Trophoblast cell (in vitro differentiated cells and primary cell): Measurements from ENCODE around the gene AHNAK2.

Experiments
- DNase-seq, 2 donors: peaks; one replicate each; pipeline ENCODE4 v3.0.0-alpha.2; 2016
- H2AFZ ChIP-seq: 2 replicates; pipeline ENCODE4 v1.6.1; 2013; ENCODE audit warnings: low read length, moderate library complexity, mild to moderate bottlenecking; ENCODE audit not compliant: insufficient read depth, poor library complexity
- H2AK5ac ChIP-seq: 2 replicates; pipeline ENCODE4 v1.6.1; 2013; ENCODE audit warnings: mild to moderate bottlenecking, low read length
- H2BK120ac ChIP-seq: 2 replicates; pipeline ENCODE4 v1.6.1; 2013; ENCODE audit warnings: low read length, mild to moderate bottlenecking, moderate library complexity; ENCODE audit not compliant: insufficient read depth, poor library complexity
- H2BK12ac ChIP-seq: 2 replicates; pipeline ENCODE4 v1.6.1; 2013; ENCODE audit warnings: mild to moderate bottlenecking, low read length, moderate library complexity
- H2BK5ac ChIP-seq: 2 replicates; pipeline ENCODE4 v1.6.1; 2013; ENCODE audit warnings: low read length, low read depth, moderate library complexity, mild to moderate bottlenecking; ENCODE audit not compliant: poor library complexity
- H3K14ac ChIP-seq: 2 replicates; pipeline ENCODE4 v1.6.1; 2013; ENCODE audit warnings: mild to moderate bottlenecking, low read length
- H3K18ac ChIP-seq: 2 replicates; pipeline ENCODE4 v1.6.1; 2013; ENCODE audit warnings: mild to moderate bottlenecking, low read length
- H3K23ac ChIP-seq: 2 replicates; pipeline ENCODE4 v1.6.1; 2013; ENCODE audit warnings: low read length
- H3K27ac ChIP-seq: 2 replicates; pipeline ENCODE4 v1.5.1; 2013; ENCODE audit warnings: low read depth, mild to moderate bottlenecking, inconsistent platforms, low read length, moderate library complexity
- H3K27me3 ChIP-seq: 2 replicates; pipeline ENCODE4 v1.6.1; 2013; ENCODE audit warnings: inconsistent platforms, mild to moderate bottlenecking, low read length, moderate library complexity; ENCODE audit not compliant: insufficient read depth
- H3K36me3 ChIP-seq, 2 experiments: 1 replicate in 1 of 2; 2 replicates in 1 of 2; pipeline ENCODE4 v1.6.1; 2013; ENCODE audit warnings: low read length in 2 of 2, mild to moderate bottlenecking in 2 of 2, moderate library complexity in 1 of 2; ENCODE audit not compliant: insufficient read depth in 2 of 2, control insufficient read depth in 1 of 2
- H3K4ac ChIP-seq: 2 replicates; pipeline ENCODE4 v1.6.1; 2013; ENCODE audit warnings: low read depth, mild to moderate bottlenecking, low read length, moderate library complexity
- H3K4me1 ChIP-seq, 2 experiments: 1 replicate in 1 of 2; 2 replicates in 1 of 2; pipeline ENCODE4 v1.6.1; 2013; ENCODE audit warnings: low read length in 2 of 2, mild to moderate bottlenecking in 2 of 2, moderate library complexity in 1 of 2; ENCODE audit not compliant: insufficient read depth in 2 of 2, control insufficient read depth in 1 of 2
- H3K4me2 ChIP-seq: 2 replicates; pipeline ENCODE4 v1.6.1; 2013; ENCODE audit warnings: inconsistent platforms, mild to moderate bottlenecking, low read length, moderate library complexity
- H3K4me3 ChIP-seq: 2 replicates; pipeline ENCODE4 v1.5.1; 2013; ENCODE audit warnings: mild to moderate bottlenecking, low read depth, low read length, inconsistent platforms
- H3K79me1 ChIP-seq: one replicate; pipeline ENCODE4 v1.6.1; 2013; ENCODE audit warnings: low read length
- H3K79me2 ChIP-seq: 2 replicates; pipeline ENCODE4 v1.6.1; 2013; ENCODE audit warnings: low read length, mild to moderate bottlenecking; ENCODE audit not compliant: control insufficient read depth, insufficient read depth, poor library complexity
- H3K9ac ChIP-seq: 2 replicates; pipeline ENCODE4 v1.6.1; 2013; ENCODE audit warnings: mild to moderate bottlenecking, low read length
- H3K9me3 ChIP-seq: 2 replicates; pipeline ENCODE4 v1.6.1; 2013; ENCODE audit warnings: low read depth, mild to moderate bottlenecking, control low read depth, inconsistent platforms, low read length; ENCODE audit not compliant: insufficient read depth
- H4K12ac ChIP-seq: 2 replicates; pipeline ENCODE4 v1.6.1; 2013; ENCODE audit warnings: low read depth, mild to moderate bottlenecking, low read length, moderate library complexity
- H4K8ac ChIP-seq: 2 replicates; pipeline ENCODE4 v1.6.1; 2013; ENCODE audit warnings: low read depth, mild to moderate bottlenecking, low read length, moderate library complexity
- H4K91ac ChIP-seq: one replicate; pipeline ENCODE4 v1.6.1; 2013; ENCODE audit warnings: low read depth, mild to moderate bottlenecking, low read length, moderate library complexity
- WGBS: extraction: QIAGEN DNeasy Blood & Tissue Kit; methylation state at CpG from one replicate; pipeline ENCODE4 v1.1.7; 2013; ENCODE audit warnings: missing lambda C conversion rate; ENCODE audit not compliant: insufficient read length, insufficient coverage; ENCODE audit errors: extremely low coverage; 5-methylcytosine and 5-hydroxymethylcytosine counted together

Gene AHNAK2

GRCh38 chr14:104889375-104889757 lies 88.8 kb downstream of the AHNAK2 start:
- Histone ChIP-seq H3K4me3 (no peak overlapping the region), H2BK12ac (no peak overlapping the region), H3K79me2 (no peaks in the 10 kb centered on the region), H4K8ac (no peak overlapping the region), H3K18ac (no peak overlapping the region), H3K9ac (no peak overlapping the region), H3K14ac (no peak overlapping the region), H3K4me2 (no peak overlapping the region), H3K9me3 (peaks cover 2% of the 10 kb centered on the region), H4K12ac (no peak overlapping the region), H3K27ac (no peak overlapping the region), H4K91ac (no peak overlapping the region), H3K36me3 (peaks cover 62 to 63% of the 10 kb centered on the region in 2 experiments), H3K79me1 (no peaks in the 10 kb centered on the region), H3K27me3 (no peaks in the 10 kb centered on the region), H3K4me1 (no peaks in the 10 kb centered on the region), H2AFZ (no peak overlapping the region), H3K4ac (no peak overlapping the region), H2AK5ac (no peak overlapping the region), H2BK120ac (no peak overlapping the region), H3K23ac (no peak overlapping the region), H2BK5ac (no peak overlapping the region)
- DNase-seq: no peak
- no CpG with 5 or more reads among the region's 23 CpGs for whole genome bisulfite sequencing

- no peak overlapping the region for H2BK120ac ChIP-seq
- H3K36me3 ChIP-seq: peaks cover 60 to 61% of the 10 kb centered on the region in 2 experiments
- no peaks in the 10 kb centered on the region for H3K4me1 ChIP-seq
- H3K9ac ChIP-seq: no peak overlapping the region
- H3K4ac ChIP-seq: no peak overlapping the region
- H3K14ac ChIP-seq: no peak overlapping the region
- no peak overlapping the region for H2AFZ ChIP-seq
- no peak overlapping the region for H3K23ac ChIP-seq
- no peak overlapping the region for H4K8ac ChIP-seq
- H2BK5ac ChIP-seq: no peak overlapping the region
- no peak overlapping the region for H4K12ac ChIP-seq
- DNase-seq: no peak
- H3K79me2 ChIP-seq: no peaks in the 10 kb centered on the region
- no peaks in the 10 kb centered on the region for H3K79me1 ChIP-seq
- no peak overlapping the region for H3K18ac ChIP-seq
- no peak overlapping the region for H3K27ac ChIP-seq
- H3K4me3 ChIP-seq: no peak overlapping the region
- H2AK5ac ChIP-seq: no peak overlapping the region
- no peak overlapping the region for H2BK12ac ChIP-seq
- H3K4me2 ChIP-seq: no peak overlapping the region
- H3K9me3 ChIP-seq: peaks cover 2% of the 10 kb centered on the region
- no peak overlapping the region for H4K91ac ChIP-seq
- WGBS: no CpG with 5 or more reads among the region's 26 CpGs
- H3K27me3 ChIP-seq: no peaks in the 10 kb centered on the region
These were observed 89.4 kb downstream of the AHNAK2 start for GRCh38 chr14:104888489-104889374.

- no peak for DNase-seq
- H3K9ac ChIP-seq: no peak overlapping the region
- H3K36me3 ChIP-seq: peaks cover 61 to 62% of the 10 kb centered on the region in 2 experiments
- H2BK5ac ChIP-seq: no peak overlapping the region
- H3K27me3 ChIP-seq: no peaks in the 10 kb centered on the region
- H4K91ac ChIP-seq: no peak overlapping the region
- no peak overlapping the region for H2BK12ac ChIP-seq
- H3K23ac ChIP-seq: no peak overlapping the region
- no peak overlapping the region for H4K8ac ChIP-seq
- no peak overlapping the region for H2AK5ac ChIP-seq
- no peaks in the 10 kb centered on the region for H3K79me2 ChIP-seq
- no peaks in the 10 kb centered on the region for H3K79me1 ChIP-seq
- H3K18ac ChIP-seq: no peak overlapping the region
- no peak overlapping the region for H3K4ac ChIP-seq
- no CpG with 5 or more reads among the region's 33 CpGs for WGBS
- H3K4me3 ChIP-seq: no peak overlapping the region
- no peak overlapping the region for H3K4me2 ChIP-seq
- no peak overlapping the region for H2AFZ ChIP-seq
- no peaks in the 10 kb centered on the region for H3K4me1 ChIP-seq
- peaks cover 2% of the 10 kb centered on the region for H3K9me3 ChIP-seq
- H2BK120ac ChIP-seq: no peak overlapping the region
- H3K27ac ChIP-seq: no peak overlapping the region
- no peak overlapping the region for H4K12ac ChIP-seq
- H3K14ac ChIP-seq: no peak overlapping the region
These were observed 90.3 kb downstream of the AHNAK2 start for GRCh38 chr14:104887623-104888488.
